ENCODE measurements around the gene HMG20A. TPM values are rescaled to one million over a fixed set of nuclear protein-coding genes. Genes with fewer than 3 reads are reported as not detected.
A peak's percentile ranks its signal among the peaks of the same experiment; 100 is the strongest.

The HMG20A gene
- total and polyA plus RNA-seq, 5 donors from 2014 or later, result 24.4 to 32.3 (median 25.6) TPM

DNA sequence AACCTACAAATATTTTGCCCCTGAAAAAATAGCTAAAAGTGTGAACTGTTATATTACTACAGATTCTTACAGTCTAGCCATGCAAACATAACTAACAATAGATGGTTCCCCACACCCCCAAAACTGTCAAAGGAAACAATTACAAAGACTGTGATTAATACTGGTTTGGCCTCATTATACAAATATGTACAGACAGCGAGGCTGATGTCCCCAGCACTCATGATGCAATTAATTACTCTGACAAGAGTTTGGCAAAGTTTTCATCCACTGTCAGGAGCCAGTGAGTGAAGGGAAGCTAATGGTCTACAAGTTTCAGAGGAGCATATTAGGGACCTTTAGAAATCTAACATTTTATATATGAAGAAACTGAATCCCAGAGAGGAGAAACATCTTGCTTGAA lies 61.0 kb downstream of the HMG20A start:
- no peak for ATAC-seq (ENCODE audit: low read depth in 2 of 2)
- no peaks in the 10 kb centered on the region for H3K27me3 ChIP-seq (ENCODE audit: control insufficient read depth, insufficient read depth, low read length)
- H3K36me3 ChIP-seq (ENCODE audit: control insufficient read depth, insufficient read depth, low read length), result peaks cover 61% of the 10 kb centered on the region
- H3K27ac ChIP-seq (ENCODE audit: insufficient read depth, low read length, poor library complexity, severe bottlenecking), result no peak overlapping the region
- Mint-ChIP-seq H3K4me1 (peaks cover 0 to 7% (median 0%) of the 10 kb centered on the region in 4 donors), H3K27me3 (no peaks in the 10 kb centered on the region), H3K4me3 (no peak overlapping the region), H3K9me3 (no peaks in the 10 kb centered on the region), H3K36me3 (peaks cover 72% of the 10 kb centered on the region), H3K27ac (peak overlapping the region in 1 of 3 donors; percentile 21)
- no peaks in the 10 kb centered on the region for H3K9me3 ChIP-seq (ENCODE audit: control insufficient read depth in 2 of 2, low read length in 2 of 2)
- H3K4me3 ChIP-seq (ENCODE audit: low read depth, low read length), result no peak overlapping the region
- no peak for DNase-seq
- H3K4me1 ChIP-seq (ENCODE audit: control insufficient read depth, insufficient read depth, low read length, poor library complexity, severe bottlenecking), result no peaks in the 10 kb centered on the region

DNA sequence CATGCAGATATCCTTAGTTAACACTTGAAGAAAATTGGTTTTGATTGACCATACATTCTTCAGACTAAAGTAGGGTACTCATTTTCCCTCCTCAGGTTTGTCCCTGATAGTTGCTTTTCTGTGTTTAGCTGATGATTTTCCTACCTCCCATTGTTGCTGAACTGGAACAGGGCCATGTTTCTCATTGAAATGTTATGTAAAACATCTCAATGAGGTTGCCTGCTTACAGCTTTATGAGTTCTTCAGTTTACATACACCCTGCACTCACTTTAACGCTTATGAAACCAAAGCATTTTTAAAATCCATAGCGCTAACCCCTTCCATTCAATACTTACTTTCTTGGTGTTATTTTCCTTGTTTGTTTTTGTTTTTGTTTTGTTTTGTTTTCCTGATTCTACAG lies 61.9 kb downstream of the HMG20A start:
- peaks cover 71% of the 10 kb centered on the region for H3K36me3 Mint-ChIP-seq
- DNase-seq (no peak), ATAC-seq (ENCODE audit: low read depth in 2 of 2) (no peak)
- Histone ChIP-seq H3K4me1 (ENCODE audit: control insufficient read depth, insufficient read depth, low read length, poor library complexity, severe bottlenecking) (no peaks in the 10 kb centered on the region), H3K4me3 (ENCODE audit: low read depth, low read length) (no peak overlapping the region), H3K27ac (ENCODE audit: insufficient read depth, low read length, poor library complexity, severe bottlenecking) (no peak overlapping the region), H3K36me3 (ENCODE audit: control insufficient read depth, insufficient read depth, low read length) (peaks cover 52% of the 10 kb centered on the region), H3K9me3 (ENCODE audit: control insufficient read depth in 2 of 2, low read length in 2 of 2) (no peaks in the 10 kb centered on the region), H3K27me3 (ENCODE audit: control insufficient read depth, insufficient read depth, low read length) (no peaks in the 10 kb centered on the region)
- H3K4me1 Mint-ChIP-seq, result peaks cover 0 to 11% (median 5%) of the 10 kb centered on the region in 4 donors
- H3K27me3 Mint-ChIP-seq, result no peaks in the 10 kb centered on the region
- H3K27ac Mint-ChIP-seq, result peak overlapping the region in 2 of 3 donors; percentile 21 to 66
- no peaks in the 10 kb centered on the region for H3K9me3 Mint-ChIP-seq
- no peak overlapping the region for H3K4me3 Mint-ChIP-seq

DNA sequence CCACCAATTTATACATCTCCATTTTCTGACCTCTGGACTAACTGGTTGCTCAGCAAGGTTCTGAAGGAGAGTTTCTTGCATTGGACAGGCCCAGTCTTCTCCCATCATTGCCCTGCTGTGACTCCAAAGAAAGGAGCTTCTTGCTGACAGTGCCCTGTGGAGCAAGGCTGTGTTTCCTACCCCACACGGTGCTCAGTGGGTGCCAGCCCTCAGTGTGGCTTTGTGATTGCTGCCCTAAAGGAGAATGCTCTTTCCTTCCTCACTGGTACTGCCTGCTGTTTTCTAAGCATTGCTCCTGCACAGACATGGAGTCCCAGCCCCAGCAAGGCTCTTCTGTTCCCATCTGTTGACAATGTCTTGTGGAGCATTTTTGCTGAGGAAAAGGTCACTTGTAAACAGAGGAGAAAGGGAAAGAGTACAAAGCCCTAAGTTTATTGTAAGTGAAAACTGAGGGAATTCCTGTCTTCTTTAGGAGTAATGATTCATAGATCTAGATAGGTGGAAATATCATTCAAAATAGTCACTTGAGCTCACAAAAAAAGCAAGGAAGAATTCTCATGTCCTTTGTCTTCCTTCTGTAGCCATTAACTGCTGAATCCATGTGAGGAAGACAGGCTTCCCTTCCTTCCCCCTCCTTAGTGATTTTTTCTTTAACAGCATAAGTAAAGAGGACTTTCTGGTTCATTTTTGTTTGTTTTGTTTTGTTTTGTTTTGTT lies 62.9 kb downstream of the HMG20A start:
- no peaks in the 10 kb centered on the region for H3K9me3 Mint-ChIP-seq
- H3K9me3 ChIP-seq (ENCODE audit: control insufficient read depth in 2 of 2, low read length in 2 of 2), result no peaks in the 10 kb centered on the region
- H3K4me3 Mint-ChIP-seq, result no peak overlapping the region
- H3K36me3 Mint-ChIP-seq, result peaks cover 63% of the 10 kb centered on the region
- no peak overlapping the region for H3K4me3 ChIP-seq (ENCODE audit: low read depth, low read length)
- ATAC-seq (ENCODE audit: low read depth in 2 of 2), result no peak
- DNase-seq, result no peak
- H3K27me3 ChIP-seq (ENCODE audit: control insufficient read depth, insufficient read depth, low read length), result no peaks in the 10 kb centered on the region
- peaks cover 42% of the 10 kb centered on the region for H3K36me3 ChIP-seq (ENCODE audit: control insufficient read depth, insufficient read depth, low read length)
- H3K27ac ChIP-seq (ENCODE audit: insufficient read depth, low read length, poor library complexity, severe bottlenecking), result no peak overlapping the region
- no peaks in the 10 kb centered on the region for H3K4me1 ChIP-seq (ENCODE audit: control insufficient read depth, insufficient read depth, low read length, poor library complexity, severe bottlenecking)
- H3K27me3 Mint-ChIP-seq, result no peaks in the 10 kb centered on the region
- H3K27ac Mint-ChIP-seq, result peak overlapping the region in 1 of 3 donors; percentile 72
- peaks cover 0 to 14% (median 10%) of the 10 kb centered on the region in 4 donors for H3K4me1 Mint-ChIP-seq

DNA sequence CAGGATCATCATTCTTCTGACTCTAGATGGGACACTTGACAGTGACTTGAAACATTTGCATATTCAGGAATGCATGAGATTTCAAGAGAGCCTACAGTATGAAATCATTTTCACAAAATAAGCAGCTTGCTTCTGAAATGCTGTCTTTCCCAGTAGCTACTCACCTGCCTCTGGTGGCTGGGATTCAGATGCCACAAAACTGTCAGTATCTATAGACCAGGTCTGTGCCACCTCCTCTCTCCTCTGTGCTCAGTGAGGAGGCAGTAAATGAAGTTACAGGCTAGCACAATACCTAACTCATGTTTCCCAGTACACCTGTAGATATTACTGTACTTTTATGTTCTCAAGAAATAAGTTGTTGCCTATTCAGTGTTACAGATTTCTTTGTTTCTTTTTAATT lies 64.3 kb downstream of the HMG20A start:
- Histone ChIP-seq H3K27me3 (ENCODE audit: control insufficient read depth, insufficient read depth, low read length) (no peaks in the 10 kb centered on the region), H3K4me1 (ENCODE audit: control insufficient read depth, insufficient read depth, low read length, poor library complexity, severe bottlenecking) (no peaks in the 10 kb centered on the region), H3K36me3 (ENCODE audit: control insufficient read depth, insufficient read depth, low read length) (peaks cover 29% of the 10 kb centered on the region), H3K9me3 (ENCODE audit: control insufficient read depth in 2 of 2, low read length in 2 of 2) (no peaks in the 10 kb centered on the region), H3K27ac (ENCODE audit: insufficient read depth, low read length, poor library complexity, severe bottlenecking) (no peak overlapping the region), H3K4me3 (ENCODE audit: low read depth, low read length) (no peak overlapping the region)
- peaks cover 52% of the 10 kb centered on the region for H3K36me3 Mint-ChIP-seq
- no peaks in the 10 kb centered on the region for H3K9me3 Mint-ChIP-seq
- no peaks in the 10 kb centered on the region for H3K27me3 Mint-ChIP-seq
- ATAC-seq (ENCODE audit: low read depth in 2 of 2) (no peak), DNase-seq (no peak)
- H3K27ac Mint-ChIP-seq, result peak overlapping the region in 1 of 3 donors; percentile 52
- H3K4me1 Mint-ChIP-seq, result peaks cover 0 to 14% (median 10%) of the 10 kb centered on the region in 4 donors
- no peak overlapping the region for H3K4me3 Mint-ChIP-seq

DNA sequence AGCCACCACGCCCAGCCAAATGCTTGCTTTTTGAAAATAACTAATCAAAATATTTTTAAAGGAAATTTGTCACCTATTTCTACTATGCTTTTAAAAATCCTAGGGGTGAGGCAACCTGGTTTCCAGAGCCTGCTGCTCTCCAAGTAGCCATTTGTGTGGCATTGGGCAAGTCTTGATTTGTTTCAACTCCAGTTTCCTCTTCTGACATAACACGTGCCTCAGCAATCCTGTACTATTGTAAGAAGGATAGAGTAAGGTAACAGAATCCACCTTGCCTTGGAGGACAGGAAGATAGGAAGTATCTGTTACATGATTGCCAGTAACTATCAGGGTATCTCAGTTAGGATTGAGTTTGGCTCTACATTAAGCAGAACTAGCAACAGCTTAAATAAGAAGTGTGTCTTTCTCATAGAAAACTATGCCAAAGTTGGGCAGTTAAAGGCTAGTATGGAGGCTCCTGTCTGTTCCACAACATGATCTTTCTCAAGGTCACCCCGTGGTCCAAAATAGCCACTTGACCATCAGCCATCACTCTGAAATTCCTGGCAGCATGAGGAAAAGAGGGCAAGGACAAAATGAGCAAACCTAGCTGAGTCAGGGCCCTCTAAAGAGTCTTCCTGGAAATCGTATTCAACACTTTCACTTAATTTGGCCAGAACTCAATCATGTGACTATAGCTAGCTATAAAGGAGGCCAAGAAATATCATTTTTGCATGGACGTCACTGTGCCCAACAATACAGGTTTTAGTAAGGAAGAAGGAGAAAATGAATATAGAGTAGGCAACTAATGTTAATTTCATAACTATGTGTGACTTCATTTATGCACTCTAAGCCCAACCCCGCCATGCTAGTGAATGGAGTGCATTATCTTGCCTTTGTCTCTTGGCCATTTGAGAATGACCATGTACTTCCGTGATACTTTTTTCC lies 66.1 kb downstream of the HMG20A start:
- no peaks in the 10 kb centered on the region for H3K4me1 ChIP-seq (ENCODE audit: control insufficient read depth, insufficient read depth, low read length, poor library complexity, severe bottlenecking)
- Mint-ChIP-seq H3K9me3 (no peaks in the 10 kb centered on the region), H3K27ac (peak overlapping the region; percentile 10 to 54 (median 38)), H3K4me1 (peaks cover 0 to 14% (median 10%) of the 10 kb centered on the region in 4 donors), H3K4me3 (no peak overlapping the region), H3K27me3 (no peaks in the 10 kb centered on the region), H3K36me3 (peaks cover 57% of the 10 kb centered on the region)
- DNase-seq (no peak), ATAC-seq (ENCODE audit: low read depth in 2 of 2) (no peak)
- no peaks in the 10 kb centered on the region for H3K9me3 ChIP-seq (ENCODE audit: control insufficient read depth in 2 of 2, low read length in 2 of 2)
- H3K4me3 ChIP-seq (ENCODE audit: low read depth, low read length), result no peak overlapping the region
- H3K36me3 ChIP-seq (ENCODE audit: control insufficient read depth, insufficient read depth, low read length), result peaks cover 27% of the 10 kb centered on the region
- no peaks in the 10 kb centered on the region for H3K27me3 ChIP-seq (ENCODE audit: control insufficient read depth, insufficient read depth, low read length)
- H3K27ac ChIP-seq (ENCODE audit: insufficient read depth, low read length, poor library complexity, severe bottlenecking), result no peak overlapping the region

DNA sequence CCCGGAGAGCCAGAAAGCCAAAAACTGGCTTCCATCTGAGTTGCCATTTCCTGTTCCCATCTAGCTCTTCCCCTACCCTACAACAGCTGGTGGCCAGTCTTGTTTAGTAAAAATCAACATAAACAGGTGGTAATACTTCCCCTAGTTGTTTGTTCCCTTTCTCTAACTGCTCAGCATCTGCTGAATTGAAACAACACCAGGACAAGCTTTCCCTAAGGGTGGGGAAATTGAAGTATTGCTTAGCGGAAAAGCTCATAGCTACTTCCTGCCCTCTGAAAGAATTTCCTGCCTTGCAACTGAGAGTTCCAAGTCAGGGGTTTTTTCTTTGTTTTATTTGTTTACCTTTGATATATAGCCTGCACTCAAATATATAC lies 66.8 kb downstream of the HMG20A start:
- no peak for ATAC-seq (ENCODE audit: low read depth in 2 of 2)
- Mint-ChIP-seq H3K9me3 (no peaks in the 10 kb centered on the region), H3K27ac (peak overlapping the region; percentile 10 to 54 (median 44)), H3K27me3 (no peaks in the 10 kb centered on the region), H3K4me1 (peaks cover 0 to 16% (median 10%) of the 10 kb centered on the region in 4 donors), H3K36me3 (peaks cover 54% of the 10 kb centered on the region), H3K4me3 (no peak overlapping the region)
- no peaks in the 10 kb centered on the region for H3K4me1 ChIP-seq (ENCODE audit: control insufficient read depth, insufficient read depth, low read length, poor library complexity, severe bottlenecking)
- no peak overlapping the region for H3K27ac ChIP-seq (ENCODE audit: insufficient read depth, low read length, poor library complexity, severe bottlenecking)
- H3K4me3 ChIP-seq (ENCODE audit: low read depth, low read length), result no peak overlapping the region
- H3K9me3 ChIP-seq (ENCODE audit: control insufficient read depth in 2 of 2, low read length in 2 of 2), result no peaks in the 10 kb centered on the region
- no peaks in the 10 kb centered on the region for H3K27me3 ChIP-seq (ENCODE audit: control insufficient read depth, insufficient read depth, low read length)
- peaks cover 22% of the 10 kb centered on the region for H3K36me3 ChIP-seq (ENCODE audit: control insufficient read depth, insufficient read depth, low read length)
- no peak for DNase-seq

DNA sequence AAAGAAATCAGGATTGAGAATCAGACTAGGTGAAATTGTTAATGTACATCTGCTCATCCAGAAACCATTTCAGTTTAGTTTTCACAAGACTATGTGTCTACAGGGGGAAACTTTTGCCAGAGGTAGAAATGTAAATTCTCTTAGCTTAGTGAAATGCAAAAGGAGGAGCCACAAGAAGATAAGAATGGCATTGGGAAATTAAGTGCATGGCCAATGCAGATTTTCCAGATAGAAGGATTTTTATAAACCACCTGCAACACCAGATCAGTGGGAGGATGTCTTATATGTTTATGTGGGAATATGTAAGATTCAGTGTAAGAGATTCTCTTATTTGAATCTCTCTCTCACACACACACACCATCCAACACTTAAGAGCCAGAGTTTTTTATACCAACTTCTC lies 67.2 kb downstream of the HMG20A start:
- Mint-ChIP-seq H3K4me3 (no peak overlapping the region), H3K9me3 (no peaks in the 10 kb centered on the region), H3K27ac (peak overlapping the region; percentile 10 to 54 (median 44)), H3K36me3 (peaks cover 50% of the 10 kb centered on the region), H3K4me1 (peaks cover under 1 to 21% (median 10%) of the 10 kb centered on the region in 4 donors), H3K27me3 (no peaks in the 10 kb centered on the region)
- no peaks in the 10 kb centered on the region for H3K27me3 ChIP-seq (ENCODE audit: control insufficient read depth, insufficient read depth, low read length)
- H3K4me1 ChIP-seq (ENCODE audit: control insufficient read depth, insufficient read depth, low read length, poor library complexity, severe bottlenecking), result no peaks in the 10 kb centered on the region
- H3K36me3 ChIP-seq (ENCODE audit: control insufficient read depth, insufficient read depth, low read length), result peaks cover 19% of the 10 kb centered on the region
- ATAC-seq (ENCODE audit: low read depth in 2 of 2) (no peak), DNase-seq (no peak)
- no peak overlapping the region for H3K4me3 ChIP-seq (ENCODE audit: low read depth, low read length)
- H3K9me3 ChIP-seq (ENCODE audit: control insufficient read depth in 2 of 2, low read length in 2 of 2), result no peaks in the 10 kb centered on the region
- no peak overlapping the region for H3K27ac ChIP-seq (ENCODE audit: insufficient read depth, low read length, poor library complexity, severe bottlenecking)
